A673 (cell line): ENCODE measurements around the gene MMEL1.

Source experiments
- CTCF ChIP-seq: fragments of 300-800, 200-600 bp; sonication (generic); conservative IDR thresholded peaks from 2 replicates; pipeline ENCODE4 v1.5.1; 2017; ENCODE audit warnings: low read depth, mild to moderate bottlenecking, antibody characterized with exemption, low read length, moderate library complexity, mixed read lengths
- EZH2 ChIP-seq: fragments of 200-600 bp; sonication (generic); IDR thresholded peaks from 2 replicates; pipeline ENCODE4 v1.6.1; 2017; ENCODE audit warnings: borderline replicate concordance, low read depth, mild to moderate bottlenecking, mixed read lengths, antibody characterized with exemption, low read length; ENCODE audit not compliant: poor library complexity, severe bottlenecking

DNA sequence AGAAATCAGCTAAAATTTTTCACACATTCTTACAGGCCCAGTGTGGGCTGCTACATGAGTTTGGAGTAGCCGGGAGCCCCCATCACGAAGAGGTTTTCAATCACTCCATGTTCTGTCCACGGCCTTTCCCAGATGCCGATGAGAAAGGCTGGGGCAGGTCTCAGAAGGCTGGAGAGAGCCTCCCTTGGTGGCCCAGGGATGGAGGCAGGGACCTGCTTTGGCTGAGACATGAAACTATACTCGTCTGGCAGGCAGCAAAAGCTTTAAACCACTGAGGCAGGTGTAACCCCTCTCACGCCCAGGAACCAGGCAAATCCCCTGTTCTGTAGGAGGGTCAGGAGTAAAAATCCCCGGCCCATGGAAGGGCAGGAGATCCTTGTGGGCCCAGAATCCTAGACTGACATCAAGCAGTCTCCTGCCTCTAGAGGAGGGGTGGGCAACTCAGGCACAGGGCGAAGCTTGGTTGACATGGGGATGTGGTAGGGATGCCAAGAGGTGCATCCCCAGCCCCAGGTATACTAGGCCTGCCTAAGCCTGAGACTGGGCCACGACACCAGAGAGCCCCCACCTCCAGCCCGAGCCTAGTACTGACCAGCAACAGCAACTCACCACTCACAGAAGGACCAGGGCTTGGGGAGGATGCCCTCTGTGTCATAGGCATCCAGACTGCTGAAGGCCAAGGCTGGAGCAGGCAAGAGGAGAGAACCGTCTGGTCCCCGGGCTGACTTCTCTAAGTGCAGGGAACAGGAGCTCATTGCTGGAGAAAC, 9.1 kb downstream of the MMEL1 start:
- TF ChIP-seq CTCF = no peak
- no peak for TF ChIP-seq EZH2
